CD14-positive monocyte (primary cell): ENCODE measurements around the gene AIG1. TPM values are rescaled to one million over a fixed set of nuclear protein-coding genes. Genes with fewer than 3 reads are reported as not detected.

Source experiments
- DNase-seq, 3 donors: peaks; one replicate each; pipeline ENCODE4 v3.0.0-alpha.2; 2011 to 2022
- H2AFZ ChIP-seq: 2 replicates; pipeline ENCODE4 v1.6.0; 2012; ENCODE audit warnings: mild to moderate bottlenecking, low read depth, low read length, inconsistent platforms; ENCODE audit not compliant: insufficient read depth, poor library complexity, severe bottlenecking
- H3K27ac ChIP-seq, 2 donors: 1 replicate in 1 of 2; 2 replicates in 1 of 2; pipeline ENCODE4 v1.5.1; 2012 to 2013; ENCODE audit warnings: low read length in 2 of 2, control low read depth in 1 of 2, inconsistent platforms in 1 of 2, low read depth in 1 of 2, mild to moderate bottlenecking in 1 of 2
- H3K27me3 ChIP-seq, 2 donors: one replicate each; pipeline versions ENCODE4 v1.6.0 to v1.6.1; 2011 to 2013; ENCODE audit warnings: low read length in 2 of 2; ENCODE audit not compliant: control insufficient read depth in 2 of 2, insufficient read depth in 2 of 2
- H3K36me3 ChIP-seq, 2 donors: replicated peaks in 1 of 2; 1 replicate in 1 of 2; 2 replicates in 1 of 2; pipeline versions ENCODE4 v1.5.1 to v1.6.1; 2012 to 2013; ENCODE audit warnings: low read length in 2 of 2, control low read depth in 1 of 2, inconsistent platforms in 1 of 2, mild to moderate bottlenecking in 1 of 2; ENCODE audit not compliant: insufficient read depth in 2 of 2, control insufficient read depth in 1 of 2
- H3K4me1 ChIP-seq, 2 donors: 1 replicate in 1 of 2; 2 replicates in 1 of 2; pipeline versions ENCODE4 v1.5.1 to v1.6.1; 2012 to 2013; ENCODE audit warnings: low read length in 2 of 2, control low read depth in 1 of 2, inconsistent platforms in 1 of 2, mild to moderate bottlenecking in 1 of 2, moderate library complexity in 1 of 2; ENCODE audit not compliant: insufficient read depth in 2 of 2, control insufficient read depth in 1 of 2
- H3K4me2 ChIP-seq: replicated peaks from 2 replicates; pipeline ENCODE3; 2012; ENCODE audit warnings: low read length, moderate library complexity, mild to moderate bottlenecking; ENCODE audit not compliant: poor library complexity, severe bottlenecking; ENCODE audit errors: extremely low read depth
- H3K4me3 ChIP-seq, 3 experiments: fragments of 200-600 bp in 1 of 3; sonication (generic) in 1 of 3; replicated peaks in 1 of 3; 1 replicate in 2 of 3; 2 replicates in 1 of 3; pipeline ENCODE4 v1.5.1; 2011 to 2013; ENCODE audit warnings: low read length in 3 of 3, mild to moderate bottlenecking in 3 of 3, control low read depth in 2 of 3, low read depth in 2 of 3, inconsistent platforms in 1 of 3, moderate library complexity in 1 of 3
- H3K79me2 ChIP-seq: 2 replicates; pipeline ENCODE4 v1.6.0; 2012; ENCODE audit warnings: mild to moderate bottlenecking, control low read depth, inconsistent platforms, low read length, moderate library complexity; ENCODE audit not compliant: insufficient read depth
- H3K9ac ChIP-seq: 2 replicates; pipeline ENCODE4 v1.6.0; 2017; ENCODE audit warnings: low read length, mild to moderate bottlenecking; ENCODE audit not compliant: insufficient read depth, poor library complexity, severe bottlenecking
- H3K9me3 ChIP-seq, 2 donors: replicated peaks in 1 of 2; 1 replicate in 1 of 2; 2 replicates in 1 of 2; pipeline versions ENCODE4 v1.5.1 to v1.6.1; 2012 to 2013; ENCODE audit warnings: low read length in 2 of 2, control low read depth in 1 of 2; ENCODE audit not compliant: control insufficient read depth in 1 of 2, insufficient read depth in 1 of 2
- H4K20me1 ChIP-seq: 2 replicates; pipeline ENCODE4 v1.6.0; 2012; ENCODE audit warnings: mild to moderate bottlenecking, low read length, control low read depth, moderate library complexity; ENCODE audit not compliant: insufficient read depth
- H3K27ac Mint-ChIP-seq, 7 donors: one replicate each; pipeline ENCODE4 v1.8.0; 2020; ENCODE audit warnings: mild to moderate bottlenecking in 7 of 7, mixed read lengths in 7 of 7, moderate library complexity in 6 of 7, inconsistent platforms in 2 of 7
- H3K27me3 Mint-ChIP-seq, 3 donors: one replicate each; pipeline ENCODE4 v1.8.0; 2021 to 2022; ENCODE audit warnings: low read depth in 3 of 3, mild to moderate bottlenecking in 3 of 3, mixed read lengths in 3 of 3, moderate library complexity in 3 of 3, inconsistent platforms in 1 of 3
- H3K36me3 Mint-ChIP-seq, 2 donors: one replicate each; pipeline ENCODE4 v1.8.0; 2020; ENCODE audit warnings: mixed read lengths in 2 of 2, inconsistent platforms in 1 of 2, mild to moderate bottlenecking in 1 of 2
- H3K4me1 Mint-ChIP-seq: one replicate; pipeline ENCODE4 v1.8.0; 2020; ENCODE audit warnings: mild to moderate bottlenecking, mixed read lengths
- H3K4me3 Mint-ChIP-seq, 2 donors: one replicate each; pipeline ENCODE4 v1.8.0; 2020; ENCODE audit warnings: mild to moderate bottlenecking in 2 of 2, mixed read lengths in 2 of 2, moderate library complexity in 1 of 2
- H3K9me3 Mint-ChIP-seq, 7 donors: one replicate each; pipeline ENCODE4 v1.8.0; 2020 to 2022; ENCODE audit warnings: mixed read lengths in 7 of 7, mild to moderate bottlenecking in 6 of 7, moderate library complexity in 6 of 7, inconsistent platforms in 2 of 7
- WGBS: methylation state at CpG from one replicate; pipeline ENCODE4 v1.1.5; 2013; ENCODE audit warnings: missing lambda C conversion rate; ENCODE audit not compliant: insufficient coverage; 5-methylcytosine and 5-hydroxymethylcytosine counted together
- intact Hi-C, 2 donors: fragments of 100-400 bp; cut with micrococcal nuclease; formaldehyde crosslinking; loops; one replicate each; pipeline versions ENCODE4 v1.15.0 to v1.15.1; 2023
- polyA plus RNA-seq, 3 donors: library from polyadenylated mRNA; depleted of rRNA in 1 of 3; unstranded in 2 of 3; stranded (reverse) in 1 of 3; fragments of 300-500 nt in 2 of 3; fragments of >200 nt in 1 of 3; fragmentation: Illumina TruSeq in 2 of 3; gene quantifications; 1 replicate in 2 of 3; 2 replicates in 1 of 3; pipeline ENCODE4 v1.2.3, GENCODE V29; 2012 to 2021
- TF ChIP-seq, protein P1 (sequence below): fragments of 200-600 bp; IDR thresholded peaks from one replicate; pipeline ENCODE4 v1.8.0; 2022; ENCODE audit warnings: antibody characterized with exemption, mild to moderate bottlenecking

The AIG1 gene
- polyA plus RNA-seq, 3 donors: 6.7 to 7.6 (median 6.8) TPM

DNA sequence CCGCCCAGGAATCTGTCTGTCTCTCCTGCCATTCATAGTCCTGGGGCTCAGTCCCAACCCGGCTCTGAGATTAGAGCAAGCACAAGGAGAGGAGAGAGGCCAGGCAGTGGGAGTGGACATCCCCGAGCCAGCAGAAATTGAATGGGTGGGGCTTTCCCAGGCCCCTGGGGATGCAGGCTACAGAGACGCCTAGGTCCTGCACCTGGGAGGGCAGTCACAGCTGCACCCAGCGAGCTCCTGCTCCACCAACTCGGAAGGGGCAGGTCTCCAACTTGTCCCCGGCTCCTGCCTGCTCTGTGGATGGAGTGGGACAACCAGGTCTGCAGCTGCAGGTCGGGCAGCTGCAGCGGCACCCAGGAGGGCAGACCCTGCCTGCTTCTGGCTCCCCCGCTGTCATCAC lies 11.1 kb upstream of the AIG1 start:
- H3K79me2 ChIP-seq: no peaks in the 10 kb centered on the region
- no peak overlapping the region for H3K27ac Mint-ChIP-seq
- 93% methylated on average over 8 of the region's 10 CpGs for WGBS
- H4K20me1 ChIP-seq: no peaks in the 10 kb centered on the region
- peaks cover 0 to 2% (median 0%) of the 10 kb centered on the region in 3 donors for H3K27me3 Mint-ChIP-seq
- H3K36me3 ChIP-seq: no peaks in the 10 kb centered on the region
- no peaks in the 10 kb centered on the region for H3K4me1 ChIP-seq
- H3K36me3 Mint-ChIP-seq: no peaks in the 10 kb centered on the region
- no peak overlapping the region for H3K4me3 ChIP-seq
- H3K9me3 Mint-ChIP-seq: peaks cover 0 to 7% (median 0%) of the 10 kb centered on the region in 7 donors
- no peak overlapping the region for H3K27ac ChIP-seq
- H3K9ac ChIP-seq: no peak overlapping the region
- no peak overlapping the region for H2AFZ ChIP-seq
- intact Hi-C loops: no loop called here
- no peak overlapping the region for H3K4me2 ChIP-seq
- no peak overlapping the region for H3K4me3 Mint-ChIP-seq
- H3K9me3 ChIP-seq: peaks cover 0 to 8% of the 10 kb centered on the region in 2 donors
- no peaks in the 10 kb centered on the region for H3K27me3 ChIP-seq
- TF ChIP-seq, protein P1, sequence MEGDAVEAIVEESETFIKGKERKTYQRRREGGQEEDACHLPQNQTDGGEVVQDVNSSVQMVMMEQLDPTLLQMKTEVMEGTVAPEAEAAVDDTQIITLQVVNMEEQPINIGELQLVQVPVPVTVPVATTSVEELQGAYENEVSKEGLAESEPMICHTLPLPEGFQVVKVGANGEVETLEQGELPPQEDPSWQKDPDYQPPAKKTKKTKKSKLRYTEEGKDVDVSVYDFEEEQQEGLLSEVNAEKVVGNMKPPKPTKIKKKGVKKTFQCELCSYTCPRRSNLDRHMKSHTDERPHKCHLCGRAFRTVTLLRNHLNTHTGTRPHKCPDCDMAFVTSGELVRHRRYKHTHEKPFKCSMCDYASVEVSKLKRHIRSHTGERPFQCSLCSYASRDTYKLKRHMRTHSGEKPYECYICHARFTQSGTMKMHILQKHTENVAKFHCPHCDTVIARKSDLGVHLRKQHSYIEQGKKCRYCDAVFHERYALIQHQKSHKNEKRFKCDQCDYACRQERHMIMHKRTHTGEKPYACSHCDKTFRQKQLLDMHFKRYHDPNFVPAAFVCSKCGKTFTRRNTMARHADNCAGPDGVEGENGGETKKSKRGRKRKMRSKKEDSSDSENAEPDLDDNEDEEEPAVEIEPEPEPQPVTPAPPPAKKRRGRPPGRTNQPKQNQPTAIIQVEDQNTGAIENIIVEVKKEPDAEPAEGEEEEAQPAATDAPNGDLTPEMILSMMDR: no peak
- H3K4me1 Mint-ChIP-seq: peaks cover 7% of the 10 kb centered on the region
- DNase-seq: no peak

DNA sequence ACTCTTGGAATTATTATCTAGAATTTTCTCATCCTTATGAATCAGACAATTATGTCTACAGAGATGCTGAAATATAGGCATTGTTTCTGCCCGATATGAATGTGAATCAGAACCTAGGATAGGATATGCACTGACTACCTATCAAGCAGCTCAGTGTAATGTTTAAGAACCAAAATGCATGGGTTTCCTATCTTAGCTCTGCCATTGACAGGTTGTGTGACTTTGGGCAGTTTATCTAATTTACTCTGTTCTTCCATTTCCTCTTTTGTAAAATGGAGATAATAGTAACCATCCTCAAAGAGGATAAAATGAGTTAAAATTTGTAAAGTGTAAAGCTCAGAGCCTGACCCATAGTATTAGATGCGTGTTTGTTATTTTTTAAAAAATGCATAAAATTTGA lies 10.2 kb upstream of the AIG1 start:
- Histone ChIP-seq H4K20me1 (no peaks in the 10 kb centered on the region), H3K9ac (no peak overlapping the region), H3K4me1 (no peaks in the 10 kb centered on the region), H3K79me2 (no peaks in the 10 kb centered on the region), H3K27ac (no peak overlapping the region), H3K4me3 (no peak overlapping the region), H3K36me3 (no peaks in the 10 kb centered on the region), H3K4me2 (no peak overlapping the region), H2AFZ (no peak overlapping the region), H3K27me3 (no peaks in the 10 kb centered on the region), H3K9me3 (peaks cover 0 to 8% of the 10 kb centered on the region in 2 donors)
- Mint-ChIP-seq H3K36me3 (no peaks in the 10 kb centered on the region), H3K4me1 (peaks cover 7% of the 10 kb centered on the region), H3K9me3 (peaks cover 0 to 7% (median 0%) of the 10 kb centered on the region in 7 donors), H3K27me3 (peaks cover 0 to 2% (median 0%) of the 10 kb centered on the region in 3 donors), H3K4me3 (no peak overlapping the region), H3K27ac (no peak overlapping the region)
- WGBS: no CpG with 5 or more reads among the region's 2 CpGs
- intact Hi-C loops: no loop called here
- DNase-seq: no peak
- TF ChIP-seq, protein P1: no peak
